IMR-90 (cell line): ENCODE measurements around the gene PLEKHA4. TPM values are rescaled to one million over a fixed set of nuclear protein-coding genes. Genes with fewer than 3 reads are reported as not detected.

Experiments
- ATAC-seq: fragments of 200-7000 bp; cut with Tn5 transposase; 2 replicates; pipeline ENCODE4 v1.9.1; 2020; ENCODE audit warnings: low read depth, mild to moderate bottlenecking, moderate library complexity
- BruUV-seq: library from RNA; stranded (reverse); fragments of 400-500 nt; replicated peaks from 2 replicates; lab custom pipeline; 2021; lab: Mats Ljungman, UMichigan
- CTCF ChIA-PET: fragments of 300-600 bp; formaldehyde crosslinking; extraction: SDS; loops from one replicate; lab custom pipeline; 2021; ENCODE audit warnings: antibody characterized with exemption; lab: Yijun Ruan, JAX
- POLR2A ChIA-PET: fragments of 300-600 bp; sonication (Branson Sonifier 250); formaldehyde crosslinking; loops from one replicate; lab custom pipeline; 2022; ENCODE audit warnings: antibody characterized with exemption; ENCODE audit not compliant: unreplicated experiment; lab: Charles Lee
- DNase-seq: peaks from one replicate; pipeline ENCODE4 v3.0.0; 2013
- H2AFZ ChIP-seq: replicated peaks from 2 replicates; pipeline ENCODE3; 2013; ENCODE audit warnings: low read length, mild to moderate bottlenecking; ENCODE audit not compliant: poor library complexity
- H2AK5ac ChIP-seq: 2 replicates; pipeline ENCODE4 v1.6.1; 2013; ENCODE audit warnings: low read depth, low read length, inconsistent platforms
- H2AK9ac ChIP-seq: replicated peaks from 2 replicates; pipeline ENCODE3; 2013; ENCODE audit warnings: mild to moderate bottlenecking, low read depth, low read length, moderate library complexity; ENCODE audit not compliant: poor library complexity
- H2BK120ac ChIP-seq: 2 replicates; pipeline ENCODE4 v1.6.1; 2013; ENCODE audit warnings: low read depth, low read length, inconsistent platforms
- H2BK15ac ChIP-seq: 3 replicates; pipeline ENCODE4 v1.6.1; 2013; ENCODE audit warnings: low read depth, low read length, inconsistent platforms
- H2BK20ac ChIP-seq: 2 replicates; pipeline ENCODE4 v1.6.1; 2013; ENCODE audit warnings: low read depth, mild to moderate bottlenecking, inconsistent platforms, low read length, moderate library complexity
- H2BK5ac ChIP-seq: 2 replicates; pipeline ENCODE4 v1.6.1; 2013; ENCODE audit warnings: mild to moderate bottlenecking, low read depth, low read length, inconsistent platforms; ENCODE audit not compliant: poor library complexity, severe bottlenecking
- H3K14ac ChIP-seq: replicated peaks from 2 replicates; pipeline ENCODE4 v1.6.1; 2013; ENCODE audit warnings: low read depth, low read length, inconsistent platforms
- H3K18ac ChIP-seq: 2 replicates; pipeline ENCODE4 v1.6.1; 2013; ENCODE audit warnings: low read depth, low read length, control low read depth
- H3K23ac ChIP-seq: 2 replicates; pipeline ENCODE4 v1.6.1; 2013; ENCODE audit warnings: low read depth, low read length, inconsistent platforms
- H3K27ac ChIP-seq: 2 replicates; pipeline ENCODE4 v1.5.1; 2013; ENCODE audit warnings: mild to moderate bottlenecking, control low read depth, low read length; ENCODE audit not compliant: insufficient read depth
- H3K27me3 ChIP-seq: 2 replicates; pipeline ENCODE4 v1.6.1; 2013; ENCODE audit warnings: low read length; ENCODE audit not compliant: control insufficient read depth, insufficient read depth
- H3K36me3 ChIP-seq: 2 replicates; pipeline ENCODE4 v1.6.1; 2013; ENCODE audit warnings: low read length, mixed read lengths; ENCODE audit not compliant: control insufficient read depth, insufficient read depth
- H3K4ac ChIP-seq: 2 replicates; pipeline ENCODE4 v1.6.1; 2013; ENCODE audit warnings: low read depth, low read length, inconsistent platforms
- H3K4me1 ChIP-seq: 2 replicates; pipeline ENCODE4 v1.6.1; 2013; ENCODE audit warnings: low read length, mixed read lengths; ENCODE audit not compliant: control insufficient read depth, insufficient read depth
- H3K4me2 ChIP-seq: 2 replicates; pipeline ENCODE4 v1.6.1; 2013; ENCODE audit warnings: low read depth, mild to moderate bottlenecking, control low read depth, low read length, moderate library complexity
- H3K4me3 ChIP-seq: 2 replicates; pipeline ENCODE4 v1.5.1; 2013; ENCODE audit warnings: low read depth, mild to moderate bottlenecking, control low read depth, low read length, moderate library complexity; ENCODE audit not compliant: insufficient read depth
- H3K56ac ChIP-seq: 2 replicates; pipeline ENCODE4 v1.6.1; 2013; ENCODE audit warnings: low read length, inconsistent platforms; ENCODE audit not compliant: insufficient read depth; ENCODE audit errors: extremely low read depth
- H3K79me1 ChIP-seq, 2 experiments: 2 replicates each; pipeline ENCODE4 v1.6.1; 2013; ENCODE audit warnings: low read length in 2 of 2, inconsistent platforms in 1 of 2, low read depth in 1 of 2
- H3K9ac ChIP-seq: 2 replicates; pipeline ENCODE4 v1.6.1; 2013; ENCODE audit warnings: low read depth, low read length, control low read depth
- H3K9me1 ChIP-seq: 2 replicates; pipeline ENCODE4 v1.6.1; 2013; ENCODE audit warnings: low read length, inconsistent platforms; ENCODE audit not compliant: insufficient read depth
- H3K9me3 ChIP-seq: 2 replicates; pipeline ENCODE4 v1.6.1; 2013; ENCODE audit warnings: low read length; ENCODE audit not compliant: control insufficient read depth, insufficient read depth
- H4K20me1 ChIP-seq: 2 replicates; pipeline ENCODE4 v1.6.1; 2013; ENCODE audit warnings: low read length, inconsistent platforms; ENCODE audit not compliant: insufficient read depth
- H4K5ac ChIP-seq: 2 replicates; pipeline ENCODE4 v1.6.1; 2013; ENCODE audit warnings: mild to moderate bottlenecking, low read depth, low read length, control low read depth
- H4K8ac ChIP-seq, 2 experiments: 2 replicates each; pipeline ENCODE4 v1.6.1; 2013; ENCODE audit warnings: low read depth in 2 of 2, low read length in 2 of 2, control low read depth in 1 of 2, inconsistent platforms in 1 of 2
- H4K91ac ChIP-seq: 2 replicates; pipeline ENCODE4 v1.6.1; 2013; ENCODE audit warnings: low read depth, low read length, inconsistent platforms; ENCODE audit not compliant: insufficient read depth
- BHLHE40 ChIP-seq: fragments of 150-350 bp; IDR thresholded peaks from 2 replicates; pipeline ENCODE4 v1.6.1; 2016; ENCODE audit warnings: mild to moderate bottlenecking, low read depth, low read length
- MAFK ChIP-seq: IDR thresholded peaks from 2 replicates; pipeline ENCODE4 v1.6.1; 2012; ENCODE audit warnings: low read depth, low read length, improper control_type of control experiment
- WGBS, 2 experiments: methylation state at CpG; one replicate each; pipeline versions ENCODE4 v1.1.5 to v1.1.7; 2013; ENCODE audit warnings: missing lambda C conversion rate in 2 of 2; ENCODE audit not compliant: insufficient read length in 1 of 2; ENCODE audit errors: extremely low coverage in 2 of 2; 5-methylcytosine and 5-hydroxymethylcytosine counted together
- dilution Hi-C: fragments of 300-500 bp; cut with HindIII; formaldehyde crosslinking; loops from one replicate; pipeline ENCODE4 v1.14.3; 2018; ENCODE audit warnings: low sequenced_read_pairs; ENCODE audit not compliant: unreplicated experiment
- in situ Hi-C: fragments of 300-500 bp; cut with MboI; formaldehyde crosslinking; loops from 3 replicates; pipeline ENCODE4 v1.14.3; 2019; ENCODE audit warnings: low sequenced_read_pairs, inconsistent platforms, mixed read lengths
- intact Hi-C: fragments of 100-400 bp; cut with micrococcal nuclease; formaldehyde crosslinking; loops from 2 replicates; pipeline ENCODE4 v1.10.0; 2022
- polyA plus RNA-seq, 3 experiments: library from polyadenylated mRNA; depleted of rRNA; stranded (reverse); fragments of >200 nt; gene quantifications; 2 replicates each; pipeline ENCODE4 v1.2.3, GENCODE V29; 2012; ENCODE audit warnings: low replicate concordance in 1 of 3
- total RNA-seq: library from RNA; depleted of rRNA; stranded (reverse); fragments of >200 nt; gene quantifications from 2 replicates; pipeline ENCODE4 v1.2.3, GENCODE V29; 2012

PLEKHA4 gene
- total and polyA plus RNA-seq, 2 of the 4 experiments (the other 2 are of a cell fraction) = 4.5 to 14.4 TPM

GRCh38 chr19:48841047-48841446 lies 27.4 kb downstream of the PLEKHA4 start:
- Histone ChIP-seq H2AK9ac (no peak overlapping the region), H3K56ac (no peak overlapping the region), H2AFZ (no peak overlapping the region), H3K9ac (no peak overlapping the region), H2BK5ac (no peak overlapping the region), H3K27ac (no peak overlapping the region), H2AK5ac (no peak overlapping the region), H3K36me3 (peaks cover 14% of the 10 kb centered on the region), H4K91ac (no peak overlapping the region), H2BK120ac (no peak overlapping the region), H3K14ac (no peak overlapping the region), H4K20me1 (no peaks in the 10 kb centered on the region), H2BK20ac (no peak overlapping the region), H4K5ac (no peak overlapping the region), H3K4ac (no peak overlapping the region), H3K4me2 (no peak overlapping the region), H3K18ac (no peak overlapping the region), H2BK15ac (no peak overlapping the region), H3K4me1 (peaks cover 10% of the 10 kb centered on the region), H3K9me3 (no peaks in the 10 kb centered on the region), H3K4me3 (no peak overlapping the region), H3K79me1 (0 out of 4 replicates have a peak, but pooled peaks cover 0 to under 1% of the 10 kb centered on the region in 2 experiments), H3K23ac (no peak overlapping the region), H3K27me3 (no peaks in the 10 kb centered on the region), H4K8ac (no peak overlapping the region), H3K9me1 (no peaks in the 10 kb centered on the region)
- dilution Hi-C loops (no loop called here), in situ Hi-C loops (no loop called here), intact Hi-C loops (loop anchor here (5.0 kb wide), 1 partner anchor 194 kb away; the partner anchor contains the start of gene CA11)
- 81% methylated on average over 6 of the region's 16 CpGs; no CpG with 5 or more reads in 1 of the 2 experiments for WGBS, 2 experiments
- no peak for TF ChIP-seq MAFK
- no peak for TF ChIP-seq BHLHE40
- BruUV-seq = no TSS peak
- ChIA-PET POLR2A (no interaction called here), CTCF (no interaction called here)
- ATAC-seq (no peak), DNase-seq (no peak)
